IMR-90 (cell line): ENCODE data around the gene KDM5B.

Experiments
- CTCF ChIP-seq: conservative IDR thresholded peaks from 2 replicates; pipeline ENCODE4 v1.5.1; 2012; ENCODE audit warnings: mild to moderate bottlenecking, low read depth, low read length, improper control_type of control experiment
- POLR2A ChIP-seq: IDR thresholded peaks from 2 replicates; pipeline ENCODE4 v1.6.1; 2012; ENCODE audit warnings: mild to moderate bottlenecking, low read depth, low read length
- SMC3 ChIP-seq: fragments of 150-350 bp; IDR thresholded peaks from 2 replicates; pipeline ENCODE4 v1.6.1; 2016; ENCODE audit warnings: low read depth, mild to moderate bottlenecking, antibody characterized with exemption, low read length, moderate library complexity
- USF2 ChIP-seq: fragments of 150-350 bp; IDR thresholded peaks from 2 replicates; pipeline ENCODE4 v1.6.1; 2017; ENCODE audit warnings: mild to moderate bottlenecking, antibody characterized with exemption, low read length, low read depth

- TF ChIP-seq POLR2A: no peak
- TF ChIP-seq CTCF: no peak
- no peak for TF ChIP-seq USF2
- TF ChIP-seq SMC3: no peak
These were observed 103.6 kb downstream of the KDM5B start for GRCh38 chr1:202704601-202705000.
